Activated CD4-positive, alpha-beta T cell treated with anti-CD3 and anti-CD28 coated beads, Interleukin-2, amount 50 U/mL, for 1 hour (primary cell): ENCODE results near the gene DCDC1.

Source experiments
- DNase-seq: peaks from one replicate; pipeline ENCODE4 v3.0.0-alpha.2; 2020

Gene DCDC1, protein sequence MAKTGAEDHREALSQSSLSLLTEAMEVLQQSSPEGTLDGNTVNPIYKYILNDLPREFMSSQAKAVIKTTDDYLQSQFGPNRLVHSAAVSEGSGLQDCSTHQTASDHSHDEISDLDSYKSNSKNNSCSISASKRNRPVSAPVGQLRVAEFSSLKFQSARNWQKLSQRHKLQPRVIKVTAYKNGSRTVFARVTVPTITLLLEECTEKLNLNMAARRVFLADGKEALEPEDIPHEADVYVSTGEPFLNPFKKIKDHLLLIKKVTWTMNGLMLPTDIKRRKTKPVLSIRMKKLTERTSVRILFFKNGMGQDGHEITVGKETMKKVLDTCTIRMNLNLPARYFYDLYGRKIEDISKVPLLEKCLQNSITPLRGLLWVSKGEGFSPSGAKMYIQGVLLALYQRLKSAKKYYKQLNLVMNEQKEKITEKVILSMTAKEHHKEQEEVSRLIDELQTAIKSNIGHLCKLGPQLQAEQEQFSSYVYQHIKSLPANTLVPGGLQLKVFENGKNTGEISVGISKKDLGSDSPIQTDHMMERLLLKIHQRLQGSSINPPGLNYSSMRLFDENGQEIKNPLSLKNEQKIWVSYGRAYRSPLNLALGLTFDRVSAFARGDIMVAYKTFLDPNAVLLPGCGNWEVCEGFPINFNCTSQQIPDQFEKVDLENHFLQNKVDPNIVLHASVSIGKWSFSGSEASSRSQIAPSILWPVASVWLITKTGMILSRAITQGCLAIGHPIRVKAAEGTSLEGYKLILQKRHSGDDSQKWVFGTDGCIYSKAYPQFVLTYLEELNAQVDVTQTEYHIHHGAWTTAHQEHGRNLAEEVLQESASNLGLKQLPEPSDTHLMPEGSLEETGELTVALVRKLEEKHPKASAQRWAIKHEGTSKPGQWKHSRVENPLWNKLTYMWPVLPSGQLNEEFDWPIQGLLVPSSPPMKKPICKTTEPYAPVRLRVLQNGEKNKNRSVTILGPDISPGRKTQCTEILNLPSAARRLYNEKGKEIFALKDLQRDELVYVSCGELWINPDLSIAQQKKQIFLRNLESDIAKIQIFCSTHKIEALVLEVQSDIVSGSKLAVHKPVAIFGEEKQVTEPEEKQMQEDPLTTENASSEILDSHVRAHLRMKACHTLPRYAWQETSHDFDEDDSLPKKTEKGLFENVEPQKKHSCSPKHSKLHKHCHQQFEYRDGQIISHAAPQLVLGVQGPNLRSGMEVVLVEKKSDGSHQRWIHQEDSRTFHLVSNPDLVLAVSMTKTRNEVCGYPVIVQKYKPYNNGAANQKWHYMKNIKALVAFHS (N-terminal part only)

DNA sequence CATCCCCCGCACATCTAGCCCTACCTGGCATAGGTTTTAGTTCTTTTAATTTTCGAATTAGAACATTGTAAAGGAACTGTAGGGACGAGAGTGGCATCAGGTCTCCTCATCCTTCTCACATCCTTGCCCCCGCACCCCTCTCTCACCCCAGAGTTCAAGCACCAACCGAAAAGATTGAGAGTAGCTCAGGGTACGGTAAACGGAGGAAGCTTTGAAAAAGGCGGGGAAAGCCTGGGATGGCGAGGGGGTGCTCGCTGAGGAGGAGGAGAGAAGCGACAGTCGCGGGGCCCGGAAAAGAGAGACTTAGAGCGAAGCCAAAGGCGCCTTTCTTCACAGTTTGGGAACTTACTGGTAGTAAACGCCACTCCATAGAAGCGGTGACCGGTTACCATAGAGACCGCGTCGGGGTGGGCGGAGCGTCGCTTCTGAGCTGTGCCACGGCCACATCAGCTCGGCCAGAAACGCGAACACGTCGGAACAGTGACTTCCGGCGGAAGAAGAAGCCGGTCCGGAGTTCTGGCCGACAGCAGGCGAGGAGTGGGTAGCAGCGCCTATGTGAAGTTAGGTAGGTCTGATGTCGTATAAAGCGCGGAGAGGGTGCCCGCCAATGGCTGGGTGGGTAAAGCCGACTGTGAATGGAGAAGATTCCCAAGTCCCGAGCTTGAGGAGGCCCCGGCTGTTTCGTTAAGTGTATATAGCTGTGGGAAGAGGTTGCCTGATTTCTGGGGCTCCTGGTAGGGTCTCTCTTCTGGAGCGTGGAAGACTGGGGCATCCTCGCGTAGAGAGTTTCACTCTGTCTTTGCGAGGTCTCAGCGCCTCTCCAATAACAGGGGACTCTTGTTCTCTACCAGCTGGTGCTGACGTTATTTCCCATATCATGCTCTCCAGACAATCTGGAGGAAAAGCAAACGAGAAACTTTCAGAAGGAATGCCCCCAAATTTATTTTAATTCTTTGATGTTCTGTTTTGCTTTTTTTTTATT is at the start of gene DCDC1, which contains the start of gene DNAJC24:
Gene DCDC1, minus strand, starts transcription at position 392 of the 982 bp plus-strand sequence. CDS start 41,459 bp downstream, outside the sequence.
Gene DNAJC24, plus strand, starts transcription at position 513 of the 982 bp plus-strand sequence. CDS start 889 bp downstream, outside the sequence.
- peak; percentile 94 for DNase-seq

DNA sequence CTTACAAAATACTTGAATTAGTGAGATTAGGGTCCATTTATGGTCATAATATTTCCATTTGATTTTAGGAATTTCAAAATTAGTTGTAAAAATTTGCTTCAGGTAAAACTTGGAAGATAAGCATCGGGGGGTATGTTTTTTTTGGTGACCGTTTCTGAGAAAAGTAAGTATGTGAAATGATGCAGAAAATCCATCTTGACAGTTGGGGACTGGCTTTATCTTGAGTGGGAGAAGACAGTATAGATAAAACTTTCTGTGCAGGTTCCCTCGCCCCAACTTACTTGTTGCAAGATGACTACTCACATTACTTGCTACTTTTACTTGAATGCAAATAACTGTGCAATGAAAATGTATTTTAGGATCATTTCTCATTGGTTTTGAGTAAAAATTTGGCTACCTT is 49.6 kb upstream of the DCDC1 start:
- DNase-seq, result no peak

DNA sequence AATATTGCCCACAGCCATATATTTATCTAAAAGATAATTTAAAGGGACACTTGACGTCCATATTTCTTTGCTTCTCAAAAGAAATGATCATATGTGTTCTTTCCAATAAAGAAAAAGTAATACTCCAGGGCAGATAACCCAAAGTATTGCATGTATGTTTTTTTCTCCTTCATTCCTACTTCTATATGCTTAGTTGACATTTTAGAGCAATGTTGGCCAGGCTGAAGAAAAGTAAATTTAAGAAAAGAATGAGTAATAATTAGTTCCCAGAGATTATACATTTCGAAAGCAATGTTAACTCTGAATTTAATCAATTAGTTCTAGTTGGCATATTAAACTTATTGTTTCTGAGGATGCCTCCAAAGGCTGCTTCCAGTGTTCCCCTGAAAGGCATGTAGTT is 48.3 kb upstream of the DCDC1 start:
- no peak for DNase-seq

DNA sequence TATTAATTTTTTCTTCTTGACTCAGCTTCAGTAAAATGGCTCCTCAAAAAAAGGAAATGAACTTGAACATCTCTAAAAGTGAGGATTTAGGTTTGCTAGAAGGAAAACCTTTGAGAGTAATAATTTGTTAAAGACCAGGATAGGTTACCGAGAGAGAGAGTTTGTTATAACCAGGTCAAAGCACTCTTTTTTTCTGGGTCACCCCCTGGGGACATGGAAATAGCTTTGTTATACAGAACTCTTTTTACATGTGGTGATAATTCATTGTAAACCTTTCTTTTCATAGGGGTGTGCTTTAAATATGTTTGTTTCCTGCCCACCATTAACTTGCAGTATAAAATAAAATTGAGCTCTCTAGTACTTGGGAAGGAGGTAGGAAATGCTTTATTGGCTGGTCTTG is 47.8 kb upstream of the DCDC1 start:
- no peak for DNase-seq

DNA sequence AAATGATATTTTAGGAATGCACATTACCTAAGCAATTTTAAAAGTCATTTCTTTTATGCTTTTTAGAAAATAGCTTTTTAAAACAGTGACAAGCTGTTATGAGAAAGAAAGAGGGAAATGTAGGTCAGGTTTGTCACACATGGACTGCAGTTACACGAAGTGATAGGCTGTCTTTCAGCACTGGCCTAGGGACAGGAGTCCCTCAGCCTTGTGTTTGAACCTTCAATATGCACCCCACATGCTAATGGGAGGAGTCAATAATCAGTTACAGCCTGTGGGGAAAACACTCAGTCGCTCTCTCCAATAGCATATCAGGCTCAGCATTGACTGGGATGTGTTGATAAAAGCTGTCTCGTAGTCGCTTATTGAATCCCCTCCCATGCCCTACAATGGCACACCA is 45.9 kb upstream of the DCDC1 start:
- DNase-seq, result no peak

DNA sequence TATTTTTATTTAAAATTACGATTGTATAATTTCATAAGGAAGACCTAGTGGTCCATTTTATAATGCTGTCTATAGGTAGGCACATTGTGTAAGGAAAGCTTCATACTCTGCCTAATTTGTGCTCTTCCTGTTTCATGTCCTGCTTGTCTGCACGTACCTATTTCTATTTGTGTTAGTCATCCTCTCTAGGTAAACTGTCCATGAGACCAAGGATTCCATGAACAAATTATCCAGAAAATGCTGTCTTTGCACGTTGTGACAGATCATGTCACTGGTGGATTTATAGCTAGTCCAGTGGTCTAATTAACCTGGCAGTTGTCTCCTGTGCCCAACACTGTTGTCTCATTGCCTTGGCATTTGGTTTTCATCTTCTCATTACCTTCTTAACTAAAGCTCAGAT is 44.8 kb upstream of the DCDC1 start:
- no peak for DNase-seq

DNA sequence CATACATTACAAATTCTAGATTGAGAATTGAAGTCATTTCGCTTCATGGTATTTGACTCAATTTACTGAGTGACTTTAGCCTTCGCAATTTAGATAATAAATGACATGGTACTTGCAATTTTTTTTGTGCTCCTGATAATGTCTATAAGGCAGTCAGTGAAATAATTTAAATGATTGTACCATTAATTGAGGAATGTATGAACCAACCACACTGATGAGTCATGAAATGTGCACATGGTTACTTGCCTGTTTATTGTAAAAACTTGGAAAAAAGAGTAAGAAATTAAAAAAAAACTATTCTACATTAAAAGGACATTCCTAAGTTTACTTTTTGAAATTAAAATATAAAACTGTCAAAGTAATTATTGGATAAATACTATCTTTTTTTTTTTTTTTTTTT is 43.4 kb upstream of the DCDC1 start:
- DNase-seq, result no peak

DNA sequence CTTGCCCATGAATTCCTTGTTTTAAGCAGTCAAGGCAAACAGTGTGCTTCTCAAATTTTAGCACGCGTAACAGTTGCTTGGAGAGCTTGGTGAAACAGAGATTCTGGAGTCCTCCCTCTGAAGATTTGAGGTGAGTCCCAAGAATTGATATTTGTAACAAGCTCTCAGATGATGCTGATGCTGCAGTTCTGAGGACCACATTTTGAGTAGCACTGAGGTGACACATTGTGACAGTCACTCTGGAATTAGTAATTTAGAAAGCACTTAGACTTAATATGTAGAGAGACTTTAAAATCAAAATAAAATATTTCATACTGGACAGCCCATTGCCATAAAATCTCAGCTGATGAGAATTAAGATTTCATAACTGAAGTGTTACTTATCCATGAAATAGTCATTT is 38.7 kb upstream of the DCDC1 start:
- no peak for DNase-seq

DNA sequence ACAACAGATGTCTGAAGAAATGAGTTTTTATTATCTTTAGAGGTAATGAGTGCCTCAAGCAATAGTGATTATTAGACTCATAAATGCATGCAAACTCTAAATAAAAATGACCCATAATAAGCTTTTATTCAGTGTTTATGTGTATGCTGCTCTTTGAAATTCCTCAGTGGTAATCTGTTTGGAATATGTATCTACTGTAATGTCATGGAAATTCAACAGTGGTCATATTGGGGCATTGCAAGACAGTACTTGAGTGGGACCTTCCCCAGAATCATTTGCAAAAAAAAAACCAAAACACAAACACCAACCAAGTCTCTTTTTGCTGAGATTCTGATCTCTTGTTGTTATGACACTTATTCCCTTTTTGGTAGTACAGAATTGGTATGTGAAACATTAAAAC is 35.1 kb upstream of the DCDC1 start:
- DNase-seq, result no peak

DNA sequence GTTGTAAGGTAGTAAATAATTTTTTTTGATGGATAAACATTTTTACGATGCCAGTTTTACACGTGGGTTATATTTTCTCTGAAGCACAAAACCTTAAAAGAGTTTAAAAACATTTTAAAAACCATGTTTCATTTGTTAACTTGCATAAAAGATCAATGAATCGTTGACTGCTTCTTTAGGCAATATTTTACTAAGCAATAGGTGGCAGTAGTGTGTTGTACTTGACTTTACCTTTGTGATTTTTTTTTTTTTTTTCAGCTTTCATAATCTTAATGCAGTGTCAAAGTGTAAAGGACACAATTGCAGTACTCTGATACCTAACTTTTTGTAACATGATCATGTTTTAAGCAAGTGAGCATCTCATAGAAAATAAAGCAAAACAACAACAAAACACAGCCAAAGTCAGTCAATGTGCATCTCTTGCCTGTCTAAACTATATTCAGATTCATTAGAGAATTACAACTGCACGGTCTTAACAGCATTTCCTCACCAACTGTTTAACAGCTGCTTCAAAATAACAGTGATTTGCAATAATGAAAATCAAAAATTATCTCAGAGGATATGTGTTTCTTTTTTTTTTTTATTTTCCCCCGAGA is 27.8 kb upstream of the DCDC1 start:
- no peak for DNase-seq

DNA sequence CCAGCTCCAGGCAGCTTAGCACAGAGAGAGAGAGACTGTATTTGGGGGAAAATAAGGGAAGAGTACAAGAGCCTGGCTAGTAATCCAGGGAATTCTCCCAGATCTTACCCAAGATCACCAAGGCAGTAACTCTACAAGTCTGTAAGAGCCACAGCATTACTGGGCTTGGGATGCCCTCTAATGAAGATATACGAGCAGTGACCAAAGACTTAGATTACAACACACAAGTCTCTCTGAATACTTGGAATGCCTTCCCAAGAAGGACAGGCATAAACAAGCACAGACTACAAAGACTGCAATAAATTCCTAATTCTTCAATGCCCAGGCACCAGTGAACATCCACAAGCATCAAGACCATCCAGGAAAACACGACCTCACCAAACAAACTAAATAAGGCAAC is 17.8 kb upstream of the DCDC1 start:
- no peak for DNase-seq

DNA sequence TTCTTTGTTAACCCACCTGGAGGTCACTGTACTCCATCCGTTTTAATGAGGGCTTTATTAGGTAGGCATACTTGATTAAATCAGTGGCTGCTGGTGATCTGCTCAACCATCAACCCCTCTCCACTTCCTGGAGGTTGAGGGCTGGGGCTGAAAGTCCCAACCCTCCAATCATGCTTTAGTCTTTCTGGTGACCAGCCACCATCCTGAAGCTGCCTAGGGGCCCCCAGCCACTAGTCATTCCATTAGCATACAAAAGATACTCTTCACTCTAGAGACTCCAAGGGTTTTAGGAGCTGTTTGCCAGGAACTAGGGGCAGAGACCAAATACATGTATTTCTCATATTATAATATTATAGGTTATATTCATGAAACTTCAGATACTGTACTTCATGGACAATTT is 13.6 kb upstream of the DCDC1 start:
- DNase-seq, result no peak

DNA sequence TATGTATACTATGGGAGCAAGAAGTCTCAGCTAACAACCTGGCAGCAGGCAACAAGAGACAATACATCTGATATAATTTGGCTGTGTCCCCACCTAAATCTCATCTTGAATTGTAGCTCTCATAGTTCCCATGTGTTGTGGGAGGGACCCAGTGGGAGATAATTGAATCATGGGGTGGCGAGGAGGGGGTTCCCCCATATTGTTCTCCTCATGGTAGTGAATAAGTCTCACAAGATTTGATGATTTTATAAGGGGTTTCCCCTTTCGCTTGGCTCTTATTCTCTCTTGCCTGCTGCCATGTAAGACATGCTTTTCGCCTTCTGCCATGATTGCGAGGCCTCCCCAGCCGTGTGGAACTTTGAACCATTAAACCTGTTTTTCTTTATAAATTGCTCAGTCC is 6.3 kb upstream of the DCDC1 start:
- no peak for DNase-seq

DNA sequence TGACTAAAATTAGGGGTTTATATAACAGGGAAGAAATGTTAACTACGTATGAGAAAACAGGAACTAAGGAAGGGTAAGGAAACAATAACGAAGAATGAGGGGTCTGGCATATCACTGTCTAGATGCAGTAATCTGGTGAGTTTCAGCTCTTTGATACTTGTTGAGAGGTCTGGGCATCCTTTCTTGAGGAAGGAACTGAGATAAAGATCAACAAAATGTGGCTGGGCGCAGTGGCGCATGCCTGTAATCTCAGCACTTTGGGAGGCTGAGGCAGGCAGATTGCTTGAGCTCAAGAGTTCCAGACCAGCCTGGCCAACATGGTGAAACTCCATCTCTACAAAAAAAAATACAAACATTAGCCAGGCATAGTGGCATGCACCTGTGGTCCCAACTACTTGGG is 2.7 kb downstream of the DCDC1 start:
- peak; percentile 4 for DNase-seq

DNA sequence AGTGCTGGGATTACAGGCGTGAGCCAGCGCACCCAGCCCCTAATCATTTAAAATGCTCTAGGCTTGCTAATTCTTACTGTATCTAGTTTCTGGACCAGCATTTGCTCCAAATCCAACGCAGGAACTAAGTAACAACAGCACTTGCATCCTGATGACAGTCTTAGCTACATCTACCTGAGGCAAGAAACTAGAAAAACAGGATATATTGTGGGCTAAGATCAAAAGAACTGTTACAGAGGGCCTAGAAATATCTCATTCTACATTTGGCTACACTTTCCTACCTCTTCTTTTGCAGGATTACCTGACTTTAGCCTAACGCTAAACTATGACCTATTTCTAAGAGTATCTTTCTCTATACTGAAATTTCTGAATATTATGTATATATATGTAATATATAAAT is 7.8 kb downstream of the DCDC1 start:
- no peak for DNase-seq

DNA sequence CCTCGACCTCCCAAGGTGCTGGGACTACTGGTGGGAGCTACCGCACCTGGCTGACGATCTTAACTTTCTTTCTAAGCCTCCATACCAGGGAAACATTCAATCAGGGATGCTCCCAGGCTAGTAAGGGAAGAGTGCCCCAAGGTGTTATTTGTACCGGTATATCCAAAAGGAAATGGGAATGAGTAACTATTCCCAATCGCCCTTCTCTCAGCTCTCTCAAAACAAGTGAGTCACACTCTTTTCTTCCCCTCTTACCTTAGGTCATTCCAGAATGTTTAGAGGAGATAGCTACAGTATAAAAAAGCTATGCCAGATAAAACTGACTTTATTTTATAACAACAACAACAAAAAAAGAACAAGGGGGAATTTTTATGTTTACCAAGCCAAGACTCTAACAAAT is 13.7 kb downstream of the DCDC1 start:
- no peak for DNase-seq

DNA sequence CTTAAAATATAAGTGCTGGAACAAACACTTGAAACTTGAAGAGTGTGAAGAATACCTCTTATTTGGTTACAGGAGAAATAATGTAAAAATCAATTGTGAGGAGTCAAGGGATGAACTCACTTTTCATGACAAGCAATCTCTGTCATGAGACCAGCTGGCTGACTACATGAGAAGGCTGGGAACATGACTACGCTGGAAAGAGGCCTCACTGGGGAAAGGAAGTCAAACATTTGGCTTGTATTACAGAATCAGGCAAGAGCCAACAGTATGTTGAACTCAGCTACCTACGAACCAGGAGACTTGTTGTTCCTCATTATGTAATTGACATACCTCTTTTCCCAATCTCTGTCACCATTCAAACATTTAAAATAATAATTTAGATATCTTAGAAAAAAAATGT is 14.4 kb downstream of the DCDC1 start:
- DNase-seq, result no peak

DNA sequence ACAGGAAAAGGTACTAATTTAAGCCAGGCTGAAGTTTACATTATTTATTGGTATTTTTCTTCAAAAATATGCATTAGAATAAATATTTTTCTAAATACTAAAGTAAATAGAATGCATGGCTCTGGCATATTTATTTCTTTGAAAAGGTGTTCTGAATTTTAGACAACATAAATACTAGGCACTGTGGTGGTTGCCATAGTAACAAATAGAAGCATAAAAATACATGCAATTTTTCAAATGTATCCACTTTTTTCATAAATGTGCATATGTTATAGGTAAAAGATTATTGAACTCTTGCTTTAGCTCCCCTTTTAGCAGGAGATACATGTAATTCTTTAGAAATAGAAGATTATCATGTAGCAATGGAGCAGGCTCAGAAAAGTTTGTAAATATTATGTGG is 18.4 kb downstream of the DCDC1 start:
- no peak for DNase-seq

DNA sequence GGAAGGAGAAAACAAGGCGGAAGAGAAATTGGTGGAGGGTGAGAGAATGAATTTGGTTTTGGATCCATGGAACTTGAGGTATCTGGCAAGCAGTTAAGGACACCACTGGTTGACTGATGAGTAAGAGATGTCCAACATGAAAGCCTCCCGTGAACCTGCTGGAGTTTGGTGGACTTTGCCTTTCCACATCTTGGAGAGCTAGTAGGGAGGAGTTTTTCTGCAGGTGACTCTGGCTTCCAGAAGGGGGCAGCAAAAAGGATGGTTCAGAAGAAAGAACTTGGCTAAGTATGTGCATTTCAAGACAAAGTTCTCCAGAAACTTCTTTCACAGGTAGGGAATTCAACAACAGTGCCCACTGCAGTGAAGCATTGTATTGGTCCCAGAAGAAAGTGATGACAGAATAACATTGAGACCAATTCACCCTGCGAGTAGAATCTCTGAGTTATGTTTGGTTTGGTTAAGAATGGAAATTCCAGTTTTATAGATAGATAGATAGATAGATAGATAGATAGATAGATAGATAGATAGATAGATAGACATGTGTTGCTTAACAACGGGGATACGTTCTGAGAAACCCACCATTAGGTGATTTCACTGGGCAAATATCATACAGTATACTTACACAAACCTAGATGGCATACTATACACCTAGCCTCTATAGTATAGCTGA is 28.5 kb downstream of the DCDC1 start:
- DNase-seq, result peak; percentile 1

DNA sequence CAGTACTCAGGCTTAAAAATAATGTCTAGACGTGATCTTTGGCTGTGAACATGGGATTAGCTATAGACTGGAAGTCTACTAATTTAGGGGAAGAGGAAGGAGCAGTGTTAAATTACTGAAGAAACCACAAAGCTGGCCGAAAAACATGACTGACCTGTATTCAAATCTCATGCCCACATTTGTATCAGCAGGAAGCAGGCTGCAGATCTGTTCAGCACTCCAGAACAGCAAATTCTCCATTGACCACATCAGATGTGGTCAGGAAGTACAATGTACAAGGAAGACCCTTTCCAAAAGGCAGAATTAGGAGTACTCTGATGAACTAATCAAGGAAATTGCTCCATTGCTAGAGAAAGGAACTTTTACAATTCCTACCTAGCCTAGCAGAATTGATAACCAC is 31.7 kb downstream of the DCDC1 start:
- DNase-seq, result no peak

DNA sequence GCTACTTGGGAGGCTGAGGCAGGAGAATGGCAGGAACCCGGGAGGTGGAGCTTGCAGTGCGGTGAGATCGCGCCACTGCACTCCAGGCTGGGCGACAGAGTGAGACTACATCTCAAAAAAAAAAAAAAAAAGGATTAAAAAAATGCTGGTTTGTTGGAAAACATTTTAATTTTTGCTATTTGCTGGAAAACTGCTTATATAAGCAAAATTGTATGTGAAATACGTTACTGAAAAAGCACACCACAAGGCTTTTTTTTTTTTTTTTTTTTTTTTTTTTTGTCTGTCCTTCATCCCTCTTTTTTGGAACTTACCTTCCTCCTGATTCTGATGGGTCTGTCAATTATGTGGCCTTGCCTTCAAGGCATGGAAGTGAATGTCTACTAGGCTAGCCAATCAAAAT is 40.8 kb downstream of the DCDC1 start:
- no peak for DNase-seq
